HG02588 (cell line): ENCODE measurements around the gene GABARAPL2.
"Not testable (repeated sequence)": the region's sequence is repeated elsewhere in the genome, so short reads cannot be mapped to it uniquely, and the experiment has no call there.

Source experiments
- ATAC-seq: cut with Tn5 transposase; IDR thresholded peaks from one replicate; pipeline ENCODE4 v1.9.1; 2021; ENCODE audit warnings: mild to moderate bottlenecking, moderate library complexity; ENCODE audit not compliant: unreplicated experiment

Gene GABARAPL2

GRCh38 chr16:75590920-75591843 is 25.0 kb downstream of the GABARAPL2 start:
- no peak for ATAC-seq

GRCh38 chr16:75591927-75592326 is 25.7 kb downstream of the GABARAPL2 start:
- not testable (repeated sequence) for ATAC-seq

- ATAC-seq: no peak
Measured at GRCh38 chr16:75593308-75593707, 27.1 kb downstream of the GABARAPL2 start.

- no peak for ATAC-seq
Measured at GRCh38 chr16:75593825-75594820, 27.9 kb downstream of the GABARAPL2 start.

GRCh38 chr16:75599452-75600277 is 33.5 kb downstream of the GABARAPL2 start:
- no peak for ATAC-seq

GRCh38 chr16:75603241-75603640 is 37.1 kb downstream of the GABARAPL2 start:
- no peak for ATAC-seq

GRCh38 chr16:75606507-75606906 is 40.3 kb downstream of the GABARAPL2 start:
- no peak for ATAC-seq

- ATAC-seq: no peak
Measured at GRCh38 chr16:75614066-75614897, 48.1 kb downstream of the GABARAPL2 start.

- no peak for ATAC-seq
Measured at GRCh38 chr16:75615619-75616018, 49.4 kb downstream of the GABARAPL2 start.

GRCh38 chr16:75616521-75617010 is 50.4 kb downstream of the GABARAPL2 start:
- no peak for ATAC-seq

- no peak for ATAC-seq
Measured at GRCh38 chr16:75617121-75617520, 50.9 kb downstream of the GABARAPL2 start.

- no peak for ATAC-seq
Measured at GRCh38 chr16:75618780-75619179, 52.6 kb downstream of the GABARAPL2 start.

- ATAC-seq: no peak
Measured at GRCh38 chr16:75620326-75621169, 54.4 kb downstream of the GABARAPL2 start.

GRCh38 chr16:75621170-75621477 is 54.9 kb downstream of the GABARAPL2 start:
- ATAC-seq: no peak

- ATAC-seq: peak; percentile 92
Measured at GRCh38 chr16:75622761-75623605, 56.8 kb downstream of the GABARAPL2 start, which contains the start of gene ADAT1. Gene ADAT1 (minus strand): TSS chr16:75623281. CDS start chr16:75620799, 2,482 bp downstream.

GRCh38 chr16:75624921-75625334 is 58.7 kb downstream of the GABARAPL2 start:
- no peak for ATAC-seq

- ATAC-seq: no peak
Measured at GRCh38 chr16:75626806-75627205, 60.6 kb downstream of the GABARAPL2 start.
